ENCODE data around the gene KLHDC9. TPM values are rescaled to one million over a fixed set of nuclear protein-coding genes. Genes with fewer than 3 reads are reported as not detected.

Gene KLHDC9
- total and polyA plus RNA-seq, 2 donors: 1.9 to 4.7 TPM

- Histone ChIP-seq H3K27me3 (ENCODE audit: control insufficient read depth in 2 of 2, insufficient read depth in 1 of 2, low read length in 1 of 2) (no peaks in the 10 kb centered on the region), H3K9me3 (ENCODE audit: control insufficient read depth in 2 of 2, insufficient read depth in 1 of 2, low read length in 1 of 2) (no peaks in the 10 kb centered on the region), H3K4me3 (ENCODE audit: low read length in 2 of 2) (peak overlapping the region; percentile 63 to 80), H3K4me1 (ENCODE audit: control insufficient read depth in 2 of 2, insufficient read depth in 2 of 2, low read length in 2 of 2) (peaks cover 23 to 30% of the 10 kb centered on the region in 2 donors), H3K36me3 (ENCODE audit: control insufficient read depth in 2 of 2, insufficient read depth in 2 of 2, low read length in 1 of 2) (peaks cover 5 to 38% of the 10 kb centered on the region in 2 donors), H3K27ac (ENCODE audit: low read depth in 1 of 2, low read length in 1 of 2) (peak overlapping the region; percentile 67 to 93)
- WGBS: 9% methylated on average over 22 of the region's 22 CpGs
- DNase-seq (ENCODE audit: low read depth in 6 of 9, low spot score in 9 of 9): peak in 2 of 9 donors; percentile 10 to 37
Measured at GRCh38 chr1:161131523-161132409, 33.6 kb downstream of the KLHDC9 start.

- H3K9me3 ChIP-seq (ENCODE audit: control insufficient read depth in 2 of 2, insufficient read depth in 1 of 2, low read length in 1 of 2): no peaks in the 10 kb centered on the region
- no peaks in the 10 kb centered on the region for H3K27me3 ChIP-seq (ENCODE audit: control insufficient read depth in 2 of 2, insufficient read depth in 1 of 2, low read length in 1 of 2)
- under 1% methylated on average over 68 of the region's 68 CpGs for WGBS
- H3K27ac ChIP-seq (ENCODE audit: low read depth in 1 of 2, low read length in 1 of 2): peak within 1 kb of the TSS; percentile 80 to 93
- H3K36me3 ChIP-seq (ENCODE audit: control insufficient read depth in 2 of 2, insufficient read depth in 2 of 2, low read length in 1 of 2): peaks cover 2 to 32% of the 10 kb centered on the region in 2 donors
- peak within 1 kb of the TSS; percentile 63 to 80 for H3K4me3 ChIP-seq (ENCODE audit: low read length in 2 of 2)
- peak; percentile 68 to 96 (median 88) for DNase-seq (ENCODE audit: low read depth in 6 of 9, low spot score in 9 of 9)
- H3K4me1 ChIP-seq (ENCODE audit: control insufficient read depth in 2 of 2, insufficient read depth in 2 of 2, low read length in 2 of 2): peaks cover 23 to 29% of the 10 kb centered on the region in 2 donors
Measured at GRCh38 chr1:161132410-161133219, 34.5 kb downstream of the KLHDC9 start, which contains the start of gene DEDD. Gene DEDD (minus strand): TSS chr1:161132667. CDS start chr1:161124462, 8,205 bp downstream.

GRCh38 chr1:161133220-161133740 lies 35.1 kb downstream of the KLHDC9 start:
- H3K4me3 ChIP-seq (ENCODE audit: low read length in 2 of 2): peak overlapping the region; percentile 63 to 80
- peaks cover 17 to 27% of the 10 kb centered on the region in 2 donors for H3K4me1 ChIP-seq (ENCODE audit: control insufficient read depth in 2 of 2, insufficient read depth in 2 of 2, low read length in 2 of 2)
- H3K9me3 ChIP-seq (ENCODE audit: control insufficient read depth in 2 of 2, insufficient read depth in 1 of 2, low read length in 1 of 2): no peaks in the 10 kb centered on the region
- H3K27ac ChIP-seq (ENCODE audit: low read depth in 1 of 2, low read length in 1 of 2): peak overlapping the region; percentile 80 to 93
- peaks cover 0 to 26% of the 10 kb centered on the region in 2 donors for H3K36me3 ChIP-seq (ENCODE audit: control insufficient read depth in 2 of 2, insufficient read depth in 2 of 2, low read length in 1 of 2)
- 13% methylated on average over 11 of the region's 11 CpGs for WGBS
- no peaks in the 10 kb centered on the region for H3K27me3 ChIP-seq (ENCODE audit: control insufficient read depth in 2 of 2, insufficient read depth in 1 of 2, low read length in 1 of 2)
- no peak for DNase-seq (ENCODE audit: low read depth in 6 of 9, low spot score in 9 of 9)

- peaks cover 6 to 8% of the 10 kb centered on the region in 2 donors for H3K4me1 ChIP-seq (ENCODE audit: control insufficient read depth in 2 of 2, insufficient read depth in 2 of 2, low read length in 2 of 2)
- WGBS: 96% methylated on average over 3 of the region's 3 CpGs
- no peak for DNase-seq (ENCODE audit: low read depth in 6 of 9, low spot score in 9 of 9)
Measured at GRCh38 chr1:161137881-161138280, 39.7 kb downstream of the KLHDC9 start.

GRCh38 chr1:161138431-161138830 lies 40.3 kb downstream of the KLHDC9 start:
- no peak overlapping the region for H3K4me3 ChIP-seq (ENCODE audit: low read length in 2 of 2)
- H3K9me3 ChIP-seq (ENCODE audit: control insufficient read depth in 2 of 2, insufficient read depth in 1 of 2, low read length in 1 of 2): no peaks in the 10 kb centered on the region
- DNase-seq (ENCODE audit: low read depth in 6 of 9, low spot score in 9 of 9): no peak
- whole genome bisulfite sequencing: 94% methylated on average over 1 of the region's 1 CpG
- H3K36me3 ChIP-seq (ENCODE audit: control insufficient read depth in 2 of 2, insufficient read depth in 2 of 2, low read length in 1 of 2): peaks cover 0 to 3% of the 10 kb centered on the region in 2 donors
- no peaks in the 10 kb centered on the region for H3K27me3 ChIP-seq (ENCODE audit: control insufficient read depth in 2 of 2, insufficient read depth in 1 of 2, low read length in 1 of 2)
- H3K4me1 ChIP-seq (ENCODE audit: control insufficient read depth in 2 of 2, insufficient read depth in 2 of 2, low read length in 2 of 2): peaks cover 3 to 6% of the 10 kb centered on the region in 2 donors
- no peak overlapping the region for H3K27ac ChIP-seq (ENCODE audit: low read depth in 1 of 2, low read length in 1 of 2)

More at GRCh38 chr1:161137881-161138280, 39.7 kb downstream of the KLHDC9 start:
- H3K36me3 ChIP-seq (ENCODE audit: control insufficient read depth in 2 of 2, insufficient read depth in 2 of 2, low read length in 1 of 2): peaks cover 0 to 3% of the 10 kb centered on the region in 2 donors
- H3K9me3 ChIP-seq (ENCODE audit: control insufficient read depth in 2 of 2, insufficient read depth in 1 of 2, low read length in 1 of 2): no peaks in the 10 kb centered on the region
- H3K27me3 ChIP-seq (ENCODE audit: control insufficient read depth in 2 of 2, insufficient read depth in 1 of 2, low read length in 1 of 2): no peaks in the 10 kb centered on the region
- H3K4me3 ChIP-seq (ENCODE audit: low read length in 2 of 2): no peak overlapping the region
- H3K27ac ChIP-seq (ENCODE audit: low read depth in 1 of 2, low read length in 1 of 2): no peak overlapping the region

- H3K27ac ChIP-seq (ENCODE audit: low read depth in 1 of 2, low read length in 1 of 2): no peak overlapping the region
- no peaks in the 10 kb centered on the region for H3K9me3 ChIP-seq (ENCODE audit: control insufficient read depth in 2 of 2, insufficient read depth in 1 of 2, low read length in 1 of 2)
- H3K27me3 ChIP-seq (ENCODE audit: control insufficient read depth in 2 of 2, insufficient read depth in 1 of 2, low read length in 1 of 2): no peaks in the 10 kb centered on the region
- WGBS: 91% methylated on average over 1 of the region's 1 CpG
- H3K4me1 ChIP-seq (ENCODE audit: control insufficient read depth in 2 of 2, insufficient read depth in 2 of 2, low read length in 2 of 2): no peaks in the 10 kb centered on the region
- H3K4me3 ChIP-seq (ENCODE audit: low read length in 2 of 2): no peak overlapping the region
- DNase-seq (ENCODE audit: low read depth in 6 of 9, low spot score in 9 of 9): peak in 2 of 9 donors; percentile 37 to 64
- peaks cover 0 to 3% of the 10 kb centered on the region in 2 donors for H3K36me3 ChIP-seq (ENCODE audit: control insufficient read depth in 2 of 2, insufficient read depth in 2 of 2, low read length in 1 of 2)
Measured at GRCh38 chr1:161139766-161140165, 41.6 kb downstream of the KLHDC9 start.

- Histone ChIP-seq H3K4me3 (ENCODE audit: low read length in 2 of 2) (no peak overlapping the region), H3K27me3 (ENCODE audit: control insufficient read depth in 2 of 2, insufficient read depth in 1 of 2, low read length in 1 of 2) (no peaks in the 10 kb centered on the region), H3K9me3 (ENCODE audit: control insufficient read depth in 2 of 2, insufficient read depth in 1 of 2, low read length in 1 of 2) (no peaks in the 10 kb centered on the region), H3K27ac (ENCODE audit: low read depth in 1 of 2, low read length in 1 of 2) (no peak overlapping the region), H3K4me1 (ENCODE audit: control insufficient read depth in 2 of 2, insufficient read depth in 2 of 2, low read length in 2 of 2) (no peaks in the 10 kb centered on the region), H3K36me3 (ENCODE audit: control insufficient read depth in 2 of 2, insufficient read depth in 2 of 2, low read length in 1 of 2) (peaks cover 0 to 3% of the 10 kb centered on the region in 2 donors)
- DNase-seq (ENCODE audit: low read depth in 6 of 9, low spot score in 9 of 9): no peak
- WGBS: 98% methylated on average over 29 of the region's 29 CpGs
Measured at GRCh38 chr1:161140755-161141400, 42.7 kb downstream of the KLHDC9 start.

- H3K4me3 ChIP-seq (ENCODE audit: low read length in 2 of 2): no peak overlapping the region
- no peaks in the 10 kb centered on the region for H3K27me3 ChIP-seq (ENCODE audit: control insufficient read depth in 2 of 2, insufficient read depth in 1 of 2, low read length in 1 of 2)
- 96% methylated on average over 3 of the region's 3 CpGs for WGBS
- H3K4me1 ChIP-seq (ENCODE audit: control insufficient read depth in 2 of 2, insufficient read depth in 2 of 2, low read length in 2 of 2): no peaks in the 10 kb centered on the region
- no peaks in the 10 kb centered on the region for H3K36me3 ChIP-seq (ENCODE audit: control insufficient read depth in 2 of 2, insufficient read depth in 2 of 2, low read length in 1 of 2)
- no peak for DNase-seq (ENCODE audit: low read depth in 6 of 9, low spot score in 9 of 9)
- H3K9me3 ChIP-seq (ENCODE audit: control insufficient read depth in 2 of 2, insufficient read depth in 1 of 2, low read length in 1 of 2): no peaks in the 10 kb centered on the region
- H3K27ac ChIP-seq (ENCODE audit: low read depth in 1 of 2, low read length in 1 of 2): no peak overlapping the region
Measured at GRCh38 chr1:161145832-161146231, 47.7 kb downstream of the KLHDC9 start.

All from thymus (tissue), 11 donors.